Measurements from ENCODE around the gene DDX54.
"Not testable (repeated sequence)": the region's sequence is repeated elsewhere in the genome, so short reads cannot be mapped to it uniquely, and the experiment has no call there.

DDX54 gene

DNA sequence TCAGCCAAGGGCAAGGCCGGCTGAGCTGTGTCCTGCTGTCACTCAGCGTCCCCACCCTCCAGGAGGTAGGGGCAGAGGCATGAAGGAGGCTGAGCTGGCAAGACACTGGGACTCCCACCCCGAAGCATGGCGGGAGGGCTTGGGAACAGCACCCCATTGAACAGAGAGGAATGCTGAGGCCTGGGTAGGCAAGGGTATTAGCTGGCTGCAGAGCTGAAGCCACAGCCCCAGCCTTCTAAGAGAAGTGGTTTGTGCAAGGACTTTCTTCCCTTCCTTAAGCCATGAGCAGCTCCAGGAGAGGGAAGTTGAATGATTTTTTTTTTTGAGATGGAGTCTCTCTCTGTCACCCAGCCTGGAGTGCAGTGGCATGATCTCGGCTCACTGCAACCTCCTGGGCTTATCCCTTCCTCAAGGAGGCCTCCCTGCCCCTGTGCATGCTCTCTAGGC is 42.4 kb downstream of the DDX54 start:
- Histone ChIP-seq H3K4me3 (ENCODE audit: low read length in 2 of 2) (no peak overlapping the region), H3K36me3 (ENCODE audit: control insufficient read depth in 2 of 2, insufficient read depth in 2 of 2, low read length in 2 of 2) (no peaks in the 10 kb centered on the region), H3K9me3 (ENCODE audit: control insufficient read depth in 2 of 2, low read length in 2 of 2) (no peaks in the 10 kb centered on the region), H3K9ac (ENCODE audit: low read depth in 1 of 2, low read length in 2 of 2) (no peak overlapping the region), H3K4me1 (ENCODE audit: control insufficient read depth in 2 of 2, insufficient read depth in 2 of 2, low read length in 2 of 2) (peaks cover 6 to 11% of the 10 kb centered on the region in 2 donors), H3K27me3 (ENCODE audit: control insufficient read depth in 2 of 2, insufficient read depth in 2 of 2, low read length in 2 of 2) (no peaks in the 10 kb centered on the region), H3K27ac (ENCODE audit: low read depth in 2 of 2, low read length in 2 of 2) (peak overlapping the region; percentile 52 to 75)

DNA sequence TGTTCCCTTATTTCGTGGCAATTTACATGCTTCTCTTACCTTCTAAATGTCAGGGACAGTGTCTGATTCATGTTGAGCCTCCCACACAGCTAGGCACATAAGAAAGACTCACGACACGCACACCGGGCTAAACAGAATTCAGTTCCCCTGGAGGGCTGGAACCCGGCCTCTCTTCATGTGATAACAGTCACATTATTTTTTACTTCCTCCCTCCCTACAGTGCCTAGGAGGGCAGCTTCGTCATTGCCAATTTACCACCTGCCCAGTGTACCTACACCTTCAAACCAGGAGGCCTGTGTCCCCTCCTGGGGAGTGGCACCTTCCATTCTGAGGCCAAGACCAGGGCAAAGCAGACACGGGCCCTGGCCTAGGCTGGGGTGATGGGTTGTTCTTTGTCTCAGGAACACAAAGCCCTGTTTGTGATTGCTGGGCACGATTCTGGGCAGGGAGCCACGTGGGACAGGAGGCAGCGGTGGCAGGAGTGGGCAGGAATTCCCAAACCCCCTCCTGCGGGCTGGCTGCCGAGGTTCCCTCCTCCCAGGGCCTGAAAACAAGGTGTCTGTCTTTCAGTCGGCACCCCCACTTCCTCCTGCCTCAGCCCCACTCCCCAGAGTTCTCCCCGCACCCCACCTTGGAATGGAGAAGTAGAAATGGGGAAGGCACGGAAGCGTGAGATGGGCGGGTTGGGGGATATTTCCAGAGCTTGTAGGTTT is 42.9 kb downstream of the DDX54 start:
- Histone ChIP-seq H3K27ac (ENCODE audit: low read depth in 2 of 2, low read length in 2 of 2) (peak overlapping the region; percentile 52 to 75), H3K9ac (ENCODE audit: low read depth in 1 of 2, low read length in 2 of 2) (peak overlapping the region in 1 of 2 donors; percentile 37), H3K27me3 (ENCODE audit: control insufficient read depth in 2 of 2, insufficient read depth in 2 of 2, low read length in 2 of 2) (no peaks in the 10 kb centered on the region), H3K36me3 (ENCODE audit: control insufficient read depth in 2 of 2, insufficient read depth in 2 of 2, low read length in 2 of 2) (no peaks in the 10 kb centered on the region), H3K4me1 (ENCODE audit: control insufficient read depth in 2 of 2, insufficient read depth in 2 of 2, low read length in 2 of 2) (peaks cover 6 to 11% of the 10 kb centered on the region in 2 donors), H3K4me3 (ENCODE audit: low read length in 2 of 2) (no peak overlapping the region), H3K9me3 (ENCODE audit: control insufficient read depth in 2 of 2, low read length in 2 of 2) (no peaks in the 10 kb centered on the region)

DNA sequence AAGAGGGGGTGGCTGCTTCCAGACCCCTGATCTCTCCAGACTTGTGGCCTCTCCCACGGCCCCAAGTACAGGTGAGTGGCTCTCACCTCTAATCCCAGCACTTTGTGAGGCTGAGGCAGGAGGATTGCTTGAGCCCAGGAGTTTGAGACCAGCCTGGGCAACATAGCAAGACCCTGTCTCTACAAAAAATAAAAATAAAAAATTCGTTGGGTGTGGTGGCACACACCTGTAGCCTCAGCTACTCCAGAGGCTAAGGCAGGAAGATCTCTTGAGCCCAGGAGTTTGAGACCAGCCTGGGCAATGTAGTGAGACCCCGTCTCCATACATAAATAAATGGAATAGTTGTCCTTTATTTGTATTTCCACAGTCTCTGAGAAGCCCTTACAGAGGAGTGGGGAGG is 43.6 kb downstream of the DDX54 start:
- Histone ChIP-seq H3K4me1 (ENCODE audit: control insufficient read depth in 2 of 2, insufficient read depth in 2 of 2, low read length in 2 of 2) (peaks cover 11% of the 10 kb centered on the region in 2 donors), H3K27ac (ENCODE audit: low read depth in 2 of 2, low read length in 2 of 2) (peak overlapping the region; percentile 52 to 75), H3K9ac (ENCODE audit: low read depth in 1 of 2, low read length in 2 of 2) (peak overlapping the region in 1 of 2 donors; percentile 37)
- H3K27me3 ChIP-seq (ENCODE audit: control insufficient read depth in 2 of 2, insufficient read depth in 2 of 2, low read length in 2 of 2); H3K36me3 ChIP-seq (ENCODE audit: control insufficient read depth in 2 of 2, insufficient read depth in 2 of 2, low read length in 2 of 2); H3K4me3 ChIP-seq (ENCODE audit: low read length in 2 of 2); H3K9me3 ChIP-seq (ENCODE audit: control insufficient read depth in 2 of 2, low read length in 2 of 2): not testable (repeated sequence)

DNA sequence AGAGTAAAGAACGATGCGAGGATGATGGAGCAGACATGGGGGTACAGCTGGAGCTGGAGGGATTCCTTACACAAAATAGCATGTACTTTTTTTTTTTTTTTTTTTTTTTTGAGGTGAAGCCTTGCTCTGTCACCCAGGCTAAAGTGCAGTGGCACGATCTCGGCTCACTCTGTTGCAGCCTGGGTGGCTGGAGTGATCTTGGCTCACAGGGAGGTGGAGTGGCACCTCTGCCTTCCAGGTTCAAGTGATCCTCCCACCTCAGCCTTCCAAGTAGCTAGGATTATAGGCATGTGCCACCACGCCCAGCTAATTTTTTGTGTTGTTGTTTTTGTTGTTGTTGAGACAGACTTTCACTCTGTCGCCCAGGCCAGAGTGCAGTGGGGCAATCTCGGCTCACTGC is 44.6 kb downstream of the DDX54 start:
- peaks cover 20% of the 10 kb centered on the region in 2 donors for H3K4me1 ChIP-seq (ENCODE audit: control insufficient read depth in 2 of 2, insufficient read depth in 2 of 2, low read length in 2 of 2)
- no peak overlapping the region for H3K9ac ChIP-seq (ENCODE audit: low read depth in 1 of 2, low read length in 2 of 2)
- H3K27ac ChIP-seq (ENCODE audit: low read depth in 2 of 2, low read length in 2 of 2): no peak overlapping the region
- no peak overlapping the region for H3K4me3 ChIP-seq (ENCODE audit: low read length in 2 of 2)
- H3K27me3 ChIP-seq (ENCODE audit: control insufficient read depth in 2 of 2, insufficient read depth in 2 of 2, low read length in 2 of 2): no peaks in the 10 kb centered on the region
- no peaks in the 10 kb centered on the region for H3K9me3 ChIP-seq (ENCODE audit: control insufficient read depth in 2 of 2, low read length in 2 of 2)
- no peaks in the 10 kb centered on the region for H3K36me3 ChIP-seq (ENCODE audit: control insufficient read depth in 2 of 2, insufficient read depth in 2 of 2, low read length in 2 of 2)

DNA sequence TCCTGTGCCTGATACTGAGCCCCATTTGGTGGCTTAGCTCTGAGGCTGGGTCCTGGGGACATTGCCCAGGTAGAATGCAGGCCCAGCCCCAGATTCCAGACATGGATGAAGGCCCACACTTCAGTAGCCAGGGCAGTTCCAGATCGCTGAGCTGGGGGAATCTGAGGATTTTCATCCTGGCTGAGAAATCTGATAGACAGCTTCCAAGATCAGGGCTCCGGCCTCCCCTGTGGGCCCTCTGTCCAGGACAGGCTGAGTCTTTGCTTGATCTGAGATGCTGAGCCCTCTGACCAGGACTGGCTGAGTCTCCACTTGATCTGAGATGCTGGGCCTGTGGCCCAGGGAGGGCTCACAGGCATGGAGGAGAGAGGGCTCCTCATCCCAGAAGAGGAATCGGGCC is 46.5 kb downstream of the DDX54 start:
- Histone ChIP-seq H3K27ac (ENCODE audit: low read depth in 2 of 2, low read length in 2 of 2) (no peak overlapping the region), H3K9ac (ENCODE audit: low read depth in 1 of 2, low read length in 2 of 2) (no peak overlapping the region), H3K27me3 (ENCODE audit: control insufficient read depth in 2 of 2, insufficient read depth in 2 of 2, low read length in 2 of 2) (no peaks in the 10 kb centered on the region), H3K4me3 (ENCODE audit: low read length in 2 of 2) (no peak overlapping the region), H3K4me1 (ENCODE audit: control insufficient read depth in 2 of 2, insufficient read depth in 2 of 2, low read length in 2 of 2) (peaks cover 20 to 25% of the 10 kb centered on the region in 2 donors), H3K36me3 (ENCODE audit: control insufficient read depth in 2 of 2, insufficient read depth in 2 of 2, low read length in 2 of 2) (no peaks in the 10 kb centered on the region), H3K9me3 (ENCODE audit: control insufficient read depth in 2 of 2, low read length in 2 of 2) (no peaks in the 10 kb centered on the region)

DNA sequence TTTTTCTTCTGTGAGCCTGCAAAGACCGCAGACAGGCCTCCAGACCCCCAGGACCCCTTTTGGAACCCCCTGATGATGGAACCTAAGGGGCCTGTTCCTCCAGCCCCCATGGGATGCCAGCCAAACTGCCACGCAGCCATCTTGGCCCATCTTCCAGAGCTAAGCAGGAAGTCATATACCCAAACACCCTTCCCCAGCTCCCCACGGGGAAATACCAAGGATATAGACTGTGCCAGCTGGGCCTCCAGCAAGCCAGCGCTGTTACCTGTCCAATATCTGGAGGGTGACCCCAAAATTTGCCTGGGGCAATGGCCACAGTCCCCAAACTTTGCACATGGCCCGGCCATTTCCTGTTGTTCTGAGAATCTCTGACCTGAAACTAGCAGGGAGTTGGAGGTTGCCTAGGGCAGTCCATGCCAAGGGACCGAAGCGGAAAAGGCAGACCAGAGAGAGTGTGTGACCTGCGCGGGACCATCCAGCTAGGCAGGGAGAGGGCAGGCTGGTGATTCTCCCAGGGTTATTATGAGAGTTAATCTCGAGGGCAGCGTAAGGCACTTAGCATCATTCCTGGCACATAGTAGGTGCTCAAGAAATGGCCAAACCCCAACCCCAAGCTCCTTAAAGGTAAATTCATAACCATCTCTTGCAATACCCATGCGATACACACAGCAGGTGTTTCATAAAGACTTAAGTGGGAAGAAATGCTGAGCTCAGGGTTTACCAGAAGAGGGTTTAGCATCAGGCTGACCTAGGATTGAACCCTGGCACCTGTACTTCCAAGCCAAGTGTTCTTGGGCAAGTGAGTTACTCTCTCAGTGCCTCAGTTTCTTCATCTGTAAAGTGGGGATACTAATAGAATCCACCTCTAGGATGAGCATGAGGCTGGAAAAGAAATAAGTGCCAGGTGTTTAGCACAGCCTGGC is 47.2 kb downstream of the DDX54 start:
- Histone ChIP-seq H3K9me3 (ENCODE audit: control insufficient read depth in 2 of 2, low read length in 2 of 2) (no peaks in the 10 kb centered on the region), H3K27ac (ENCODE audit: low read depth in 2 of 2, low read length in 2 of 2) (no peak overlapping the region), H3K4me3 (ENCODE audit: low read length in 2 of 2) (no peak overlapping the region), H3K27me3 (ENCODE audit: control insufficient read depth in 2 of 2, insufficient read depth in 2 of 2, low read length in 2 of 2) (no peaks in the 10 kb centered on the region), H3K4me1 (ENCODE audit: control insufficient read depth in 2 of 2, insufficient read depth in 2 of 2, low read length in 2 of 2) (peaks cover 20 to 25% of the 10 kb centered on the region in 2 donors), H3K36me3 (ENCODE audit: control insufficient read depth in 2 of 2, insufficient read depth in 2 of 2, low read length in 2 of 2) (no peaks in the 10 kb centered on the region), H3K9ac (ENCODE audit: low read depth in 1 of 2, low read length in 2 of 2) (no peak overlapping the region)

DNA sequence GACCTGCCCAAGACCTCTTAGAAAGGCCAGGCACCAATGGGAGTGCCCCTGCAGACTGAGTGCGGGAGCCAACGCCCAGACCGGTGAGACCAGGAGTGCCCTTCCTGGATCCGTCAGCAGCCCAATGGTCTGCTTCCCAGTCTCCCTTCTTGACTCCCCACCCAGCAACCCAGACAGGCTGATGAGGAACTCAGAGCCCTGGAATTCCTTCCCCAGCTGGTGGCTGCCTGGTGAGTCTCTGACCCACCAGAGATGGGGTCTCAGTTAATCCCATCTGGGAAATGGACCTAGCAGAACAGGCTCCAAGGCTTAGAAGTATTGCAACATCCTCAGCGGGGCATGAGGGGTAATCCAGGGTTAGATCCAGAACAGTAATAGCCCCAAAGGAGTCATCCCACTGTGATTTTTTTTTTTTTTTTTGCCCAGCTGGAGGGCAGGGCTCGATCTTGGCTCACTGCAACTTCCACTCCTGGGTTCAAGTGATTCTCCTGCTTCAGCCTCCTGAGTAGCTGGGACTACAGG is 48.2 kb downstream of the DDX54 start:
- Histone ChIP-seq H3K9me3 (ENCODE audit: control insufficient read depth in 2 of 2, low read length in 2 of 2) (no peaks in the 10 kb centered on the region), H3K27me3 (ENCODE audit: control insufficient read depth in 2 of 2, insufficient read depth in 2 of 2, low read length in 2 of 2) (no peaks in the 10 kb centered on the region), H3K4me3 (ENCODE audit: low read length in 2 of 2) (peak overlapping the region in 1 of 2 donors; percentile 38), H3K9ac (ENCODE audit: low read depth in 1 of 2, low read length in 2 of 2) (no peak overlapping the region), H3K27ac (ENCODE audit: low read depth in 2 of 2, low read length in 2 of 2) (peak overlapping the region; percentile 83 to 87), H3K36me3 (ENCODE audit: control insufficient read depth in 2 of 2, insufficient read depth in 2 of 2, low read length in 2 of 2) (no peaks in the 10 kb centered on the region), H3K4me1 (ENCODE audit: control insufficient read depth in 2 of 2, insufficient read depth in 2 of 2, low read length in 2 of 2) (peaks cover 12 to 23% of the 10 kb centered on the region in 2 donors)

DNA sequence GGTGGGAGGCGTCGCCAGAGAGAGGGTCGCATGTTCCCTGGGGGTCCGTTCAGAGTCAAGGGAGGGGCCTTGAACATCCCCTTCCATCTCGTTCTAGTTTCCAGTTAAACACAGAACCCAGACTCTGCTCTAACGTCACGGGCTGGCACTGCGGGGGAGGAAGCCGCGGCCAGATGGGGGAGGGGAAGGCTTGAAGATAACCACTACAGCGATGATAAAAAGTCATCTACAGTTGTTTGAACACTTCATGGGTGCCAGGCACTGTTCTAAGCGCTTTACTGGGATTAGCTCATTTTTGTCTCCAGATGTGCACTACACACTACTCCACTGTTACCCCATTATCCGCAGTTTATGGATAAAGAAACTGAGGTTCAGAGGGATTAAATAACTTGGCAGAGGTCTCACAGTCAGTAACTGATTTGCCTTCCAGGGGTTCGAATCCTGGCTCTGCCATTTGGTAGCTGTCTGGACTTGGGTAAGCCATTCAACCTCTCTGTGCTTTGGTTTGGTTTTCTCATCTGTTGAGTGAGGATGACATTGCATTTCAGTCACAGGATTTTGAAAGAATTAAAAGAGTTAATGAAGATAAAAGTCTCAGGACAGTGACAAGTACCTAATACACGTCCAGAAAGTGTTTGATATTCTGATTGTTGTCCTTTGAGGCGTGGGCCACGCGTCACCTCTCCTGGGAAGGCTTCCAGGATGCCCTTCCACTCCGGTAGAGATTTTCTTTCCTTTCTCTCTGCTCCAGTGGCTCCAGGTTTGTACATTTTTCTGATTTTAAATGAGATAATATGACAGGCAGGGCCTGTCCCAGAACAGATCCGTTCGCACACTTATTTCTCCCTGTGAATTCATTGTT is 48.9 kb downstream of the DDX54 start:
- H3K9me3 ChIP-seq (ENCODE audit: control insufficient read depth in 2 of 2, low read length in 2 of 2): no peaks in the 10 kb centered on the region
- peak overlapping the region; percentile 41 to 55 for H3K9ac ChIP-seq (ENCODE audit: low read depth in 1 of 2, low read length in 2 of 2)
- no peaks in the 10 kb centered on the region for H3K27me3 ChIP-seq (ENCODE audit: control insufficient read depth in 2 of 2, insufficient read depth in 2 of 2, low read length in 2 of 2)
- H3K4me3 ChIP-seq (ENCODE audit: low read length in 2 of 2): peak overlapping the region; percentile 29 to 38
- peaks cover 9 to 19% of the 10 kb centered on the region in 2 donors for H3K4me1 ChIP-seq (ENCODE audit: control insufficient read depth in 2 of 2, insufficient read depth in 2 of 2, low read length in 2 of 2)
- H3K27ac ChIP-seq (ENCODE audit: low read depth in 2 of 2, low read length in 2 of 2): peak overlapping the region; percentile 83 to 87
- no peaks in the 10 kb centered on the region for H3K36me3 ChIP-seq (ENCODE audit: control insufficient read depth in 2 of 2, insufficient read depth in 2 of 2, low read length in 2 of 2)

DNA sequence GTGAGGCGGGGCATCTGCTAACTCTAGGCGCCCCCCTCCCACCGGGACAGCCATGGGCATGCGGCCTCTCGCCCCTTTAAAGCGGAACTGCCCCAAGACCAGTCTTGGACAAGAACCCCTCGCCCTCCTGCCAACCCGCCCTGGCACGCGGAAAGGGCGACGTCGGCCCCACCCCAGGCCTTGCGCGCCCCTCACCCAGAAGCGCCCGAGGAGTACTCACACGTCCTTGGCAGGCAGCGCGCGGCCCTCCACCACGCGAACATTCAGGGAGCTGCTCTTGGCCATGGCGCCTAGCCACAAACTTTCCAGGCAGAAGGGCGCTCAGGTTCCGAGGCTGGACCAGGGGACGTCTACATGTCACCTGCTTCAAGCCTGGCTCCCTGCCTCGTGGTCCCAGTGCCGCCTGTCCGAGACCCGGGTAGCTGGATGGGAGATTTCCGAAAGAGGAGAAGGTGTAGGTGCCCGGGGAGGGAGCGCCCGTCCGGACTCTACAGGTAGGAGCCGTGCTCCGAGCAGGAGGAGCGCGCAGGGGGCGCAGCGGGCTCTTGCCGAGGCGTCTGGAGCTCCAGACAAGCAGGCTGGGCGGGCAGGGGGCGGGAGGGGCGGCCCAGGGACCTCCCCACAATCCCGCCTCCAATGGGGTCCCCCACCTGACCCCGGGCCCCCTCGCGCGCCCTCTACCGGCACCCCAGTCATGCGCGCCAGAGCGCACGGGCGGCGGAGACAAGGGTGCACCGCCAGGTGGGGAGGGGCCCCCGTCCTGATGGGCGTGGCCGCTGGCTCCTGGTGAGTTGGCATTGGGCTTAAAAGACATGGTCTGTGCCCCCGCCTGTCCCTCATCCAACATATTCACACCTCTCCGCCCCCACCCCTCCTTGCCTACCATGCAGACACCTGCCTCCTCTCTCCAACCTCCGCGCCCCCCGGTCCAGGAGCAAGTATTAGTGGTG is 49.8 kb downstream of the DDX54 start, which contains the start of gene RASAL1:
Gene RASAL1, minus strand, starts transcription at position 584 of the 950 bp plus-strand sequence. Its CDS starts 299 bp downstream, at position 285.
- Histone ChIP-seq H3K4me1 (ENCODE audit: control insufficient read depth in 2 of 2, insufficient read depth in 2 of 2, low read length in 2 of 2) (peaks cover 9 to 19% of the 10 kb centered on the region in 2 donors), H3K27ac (ENCODE audit: low read depth in 2 of 2, low read length in 2 of 2) (peak within 1 kb of the TSS; percentile 83 to 87), H3K4me3 (ENCODE audit: low read length in 2 of 2) (peak within 1 kb of the TSS; percentile 69 to 79), H3K27me3 (ENCODE audit: control insufficient read depth in 2 of 2, insufficient read depth in 2 of 2, low read length in 2 of 2) (no peaks in the 10 kb centered on the region), H3K9me3 (ENCODE audit: control insufficient read depth in 2 of 2, low read length in 2 of 2) (no peaks in the 10 kb centered on the region), H3K36me3 (ENCODE audit: control insufficient read depth in 2 of 2, insufficient read depth in 2 of 2, low read length in 2 of 2) (no peaks in the 10 kb centered on the region), H3K9ac (ENCODE audit: low read depth in 1 of 2, low read length in 2 of 2) (peak within 1 kb of the TSS; percentile 58 to 73)
